Activated CD8-positive, alpha-beta T cell treated with anti-CD3 and anti-CD28 coated beads, Interleukin-2, amount 10 ng/mL, durations not matched to agents 7 days and 5 days (primary cell): ENCODE data around the gene FTL. TPM values are rescaled to one million over a fixed set of nuclear protein-coding genes. Genes with fewer than 3 reads are reported as not detected.

Experiments used
- ATAC-seq: fragments of 150-1000 bp; cut with Tn5 transposase; one replicate; pipeline ENCODE4 v1.10.0; 2021; ENCODE audit warnings: moderate library complexity
- CTCF ChIA-PET: fragments of 350-600 bp; sonication (Branson Sonifier 250); formaldehyde crosslinking; loops from one replicate; lab custom pipeline; 2021; ENCODE audit warnings: antibody characterized with exemption; lab: Charles Lee
- POLR2A ChIA-PET: fragments of 350-600 bp; sonication (Branson Sonifier 250); formaldehyde crosslinking; loops from one replicate; lab custom pipeline; 2021; ENCODE audit warnings: antibody characterized with exemption; lab: Charles Lee
- DNase-seq: peaks from one replicate; pipeline ENCODE4 v3.0.0-alpha.2; 2020
- H3K27ac Mint-ChIP-seq: one replicate; pipeline ENCODE4 v1.8.0; 2021; ENCODE audit warnings: mild to moderate bottlenecking, mixed read lengths
- H3K27me3 Mint-ChIP-seq: one replicate; pipeline ENCODE4 v1.8.0; 2021; ENCODE audit warnings: low read depth, mixed read lengths
- H3K36me3 Mint-ChIP-seq: one replicate; pipeline ENCODE4 v1.8.0; 2021; ENCODE audit warnings: low read depth, mixed read lengths
- H3K4me1 Mint-ChIP-seq: one replicate; pipeline ENCODE4 v1.8.0; 2021; ENCODE audit warnings: low read depth, mixed read lengths
- H3K4me3 Mint-ChIP-seq: one replicate; pipeline ENCODE4 v1.8.0; 2021; ENCODE audit warnings: mild to moderate bottlenecking, mixed read lengths
- H3K9me3 Mint-ChIP-seq: one replicate; pipeline ENCODE4 v1.8.0; 2022; ENCODE audit warnings: mixed read lengths; ENCODE audit not compliant: insufficient read depth
- total RNA-seq, 2 experiments: library from RNA; stranded (reverse); gene quantifications; one replicate each; pipeline ENCODE4 v1.2.3, GENCODE V29; 2021

Gene FTL
- total RNA-seq, 2 experiments from 2014 or later, result 971 to 1,027 TPM

DNA sequence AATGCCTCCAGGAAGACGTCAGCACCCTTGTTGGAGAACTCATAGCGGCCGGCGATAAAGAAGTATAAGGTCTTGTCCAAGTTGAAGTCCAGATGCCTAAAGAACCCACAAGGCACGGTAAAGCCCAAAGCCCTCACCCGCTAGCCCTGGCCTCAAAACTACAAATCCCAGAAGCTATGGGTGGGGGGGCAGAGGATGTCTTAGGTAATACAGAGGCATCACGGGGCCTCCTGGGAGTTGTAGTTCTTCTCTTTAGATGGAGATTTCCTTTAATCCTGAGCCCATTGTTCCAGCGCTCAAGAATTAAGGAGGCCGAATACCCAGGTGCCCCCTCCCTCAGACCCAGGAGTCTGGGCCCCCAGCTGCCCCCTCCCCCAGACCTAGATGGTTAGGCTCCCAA, 17.2 kb downstream of the FTL start:
- POLR2A ChIA-PET, result interaction anchor here (1.5 kb wide), 1 partner anchor 11 kb away, joined by 8 read pairs; the partner anchor contains the start of genes GYS1 and RUVBL2
- peaks cover 41% of the 10 kb centered on the region for H3K36me3 Mint-ChIP-seq
- no peak overlapping the region for H3K27ac Mint-ChIP-seq
- no peaks in the 10 kb centered on the region for H3K9me3 Mint-ChIP-seq
- ATAC-seq (no peak), DNase-seq (no peak)
- peaks cover 8% of the 10 kb centered on the region for H3K4me1 Mint-ChIP-seq
- H3K27me3 Mint-ChIP-seq, result no peaks in the 10 kb centered on the region
- H3K4me3 Mint-ChIP-seq, result no peak overlapping the region
- CTCF ChIA-PET, result interaction anchor here (1.6 to 3.5 kb wide), 2 partner anchors 11 to 15 kb away, joined by 5 to 51 read pairs; partner anchors contain the start of genes GYS1 and RUVBL2

DNA sequence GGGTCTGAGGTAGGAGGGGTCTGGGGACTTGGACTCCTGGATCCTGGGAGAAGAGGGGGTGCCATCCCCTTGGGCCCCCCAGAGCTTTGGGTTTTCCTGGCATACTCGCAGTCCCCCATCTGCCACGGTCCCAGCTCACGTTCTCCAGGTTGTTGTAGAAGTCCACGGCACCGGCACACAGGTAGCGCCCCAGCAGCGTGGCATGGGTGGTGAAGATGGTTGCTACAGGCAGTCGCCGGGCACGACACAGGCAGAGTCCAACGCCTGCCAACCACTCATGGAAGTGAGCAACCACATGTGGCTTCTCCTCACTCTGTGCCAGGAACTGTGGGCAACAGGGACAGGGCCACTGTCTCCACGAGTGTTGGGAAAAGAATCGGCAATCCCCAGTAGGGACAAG, 20.6 kb downstream of the FTL start:
- POLR2A ChIA-PET, result no interaction called here
- CTCF ChIA-PET, result no interaction called here
- no peak overlapping the region for H3K27ac Mint-ChIP-seq
- no peaks in the 10 kb centered on the region for H3K9me3 Mint-ChIP-seq
- H3K4me1 Mint-ChIP-seq, result peaks cover 10% of the 10 kb centered on the region
- peaks cover 42% of the 10 kb centered on the region for H3K36me3 Mint-ChIP-seq
- no peak overlapping the region for H3K4me3 Mint-ChIP-seq
- DNase-seq (no peak), ATAC-seq (no peak)
- H3K27me3 Mint-ChIP-seq, result no peaks in the 10 kb centered on the region

DNA sequence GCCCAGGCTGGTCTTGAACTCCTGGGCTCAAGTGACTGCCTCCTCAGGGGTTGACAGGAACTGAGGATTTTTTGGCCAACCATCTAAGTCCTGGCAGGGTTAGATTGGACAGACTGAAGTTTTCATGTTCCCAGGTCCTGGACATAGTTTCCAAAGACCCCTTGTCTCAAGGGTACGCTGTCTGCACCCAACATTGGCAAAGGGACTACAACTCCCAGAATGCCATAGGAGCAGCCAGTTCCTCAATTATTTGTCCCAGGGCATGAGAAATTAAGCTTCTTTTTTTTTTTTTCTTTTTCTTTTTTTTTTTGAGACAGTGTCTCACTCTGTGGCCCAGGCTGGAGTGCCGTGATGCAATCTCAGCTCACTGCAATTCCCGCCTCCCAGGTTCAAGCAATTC, 21.1 kb downstream of the FTL start:
- H3K4me3 Mint-ChIP-seq, result no peak overlapping the region
- ChIA-PET CTCF (interaction anchor here (0.9 to 1.9 kb wide), 3 partner anchors 13 to 111 kb away, joined by 3 to 13 read pairs (median 11); no protein-coding TSS in a partner anchor), POLR2A (interaction anchor here (0.5 kb wide), 1 partner anchor 22 kb away, joined by 4 read pairs; no protein-coding TSS in a partner anchor)
- peaks cover 46% of the 10 kb centered on the region for H3K36me3 Mint-ChIP-seq
- H3K27me3 Mint-ChIP-seq, result no peaks in the 10 kb centered on the region
- H3K9me3 Mint-ChIP-seq, result no peaks in the 10 kb centered on the region
- H3K4me1 Mint-ChIP-seq, result peaks cover 15% of the 10 kb centered on the region
- DNase-seq, result no peak
- ATAC-seq, result no peak
- no peak overlapping the region for H3K27ac Mint-ChIP-seq

DNA sequence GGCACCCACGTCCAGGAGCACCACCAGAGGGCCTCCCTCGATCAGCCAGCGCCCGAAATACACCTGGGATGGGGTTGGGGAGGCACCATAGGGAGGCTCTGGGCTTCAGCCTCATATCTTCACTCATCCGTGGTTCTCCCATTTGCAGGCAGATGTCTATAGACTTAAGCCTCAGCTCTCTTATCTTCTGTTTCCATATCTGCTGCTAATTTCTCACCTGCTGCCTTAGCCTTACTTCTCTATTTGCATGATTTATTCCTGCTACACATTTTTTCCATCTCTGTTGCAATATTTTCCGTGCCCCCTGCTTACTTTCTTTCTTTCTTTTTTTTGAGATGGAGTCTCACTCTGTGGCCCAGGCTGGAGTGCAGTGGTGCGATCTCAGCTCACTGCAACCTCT, 22.2 kb downstream of the FTL start:
- CTCF ChIA-PET, result interaction anchor here (1.8 to 1.9 kb wide), 2 partner anchors 12 to 17 kb away, joined by 11 to 13 read pairs; no protein-coding TSS in a partner anchor
- H3K36me3 Mint-ChIP-seq, result peaks cover 37% of the 10 kb centered on the region
- no peaks in the 10 kb centered on the region for H3K9me3 Mint-ChIP-seq
- ATAC-seq, result no peak
- H3K27ac Mint-ChIP-seq, result peak overlapping the region; percentile 6
- DNase-seq, result no peak
- POLR2A ChIA-PET, result interaction anchor here (0.7 kb wide), 1 partner anchor 115 kb away, joined by 3 read pairs; the partner anchor contains the start of gene PPP1R15A
- H3K27me3 Mint-ChIP-seq, result no peaks in the 10 kb centered on the region
- H3K4me3 Mint-ChIP-seq, result no peak overlapping the region
- H3K4me1 Mint-ChIP-seq, result peaks cover 25% of the 10 kb centered on the region

DNA sequence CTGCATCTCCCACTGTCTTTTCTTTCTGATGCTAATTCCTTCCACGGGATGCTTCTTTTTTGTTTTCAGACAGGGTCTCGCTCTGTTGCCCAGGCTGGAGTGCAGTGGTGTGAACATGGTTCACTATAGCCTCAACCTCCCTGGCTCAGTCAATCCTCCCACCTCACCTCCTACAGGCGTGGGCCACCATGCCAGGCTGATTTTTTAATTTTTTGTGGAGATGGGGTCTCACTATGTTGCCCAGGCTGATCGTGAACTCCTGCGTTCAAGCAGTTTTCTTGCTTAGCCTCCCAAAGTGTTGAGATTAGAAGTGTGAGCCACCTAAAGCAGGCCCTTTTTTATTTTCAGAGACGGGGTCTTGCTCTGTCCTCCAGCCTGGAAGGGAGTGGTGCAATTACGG, 23.2 kb downstream of the FTL start:
- DNase-seq (no peak), ATAC-seq (no peak)
- ChIA-PET CTCF (interaction anchor here (1.9 kb wide), 1 partner anchor 11 kb away, joined by 13 read pairs; no protein-coding TSS in a partner anchor), POLR2A (no interaction called here)
- H3K4me3 Mint-ChIP-seq, result no peak overlapping the region
- H3K4me1 Mint-ChIP-seq, result peaks cover 27% of the 10 kb centered on the region
- H3K27me3 Mint-ChIP-seq, result no peaks in the 10 kb centered on the region
- H3K9me3 Mint-ChIP-seq, result no peaks in the 10 kb centered on the region
- H3K27ac Mint-ChIP-seq, result peak overlapping the region; percentile 26
- peaks cover 32% of the 10 kb centered on the region for H3K36me3 Mint-ChIP-seq

DNA sequence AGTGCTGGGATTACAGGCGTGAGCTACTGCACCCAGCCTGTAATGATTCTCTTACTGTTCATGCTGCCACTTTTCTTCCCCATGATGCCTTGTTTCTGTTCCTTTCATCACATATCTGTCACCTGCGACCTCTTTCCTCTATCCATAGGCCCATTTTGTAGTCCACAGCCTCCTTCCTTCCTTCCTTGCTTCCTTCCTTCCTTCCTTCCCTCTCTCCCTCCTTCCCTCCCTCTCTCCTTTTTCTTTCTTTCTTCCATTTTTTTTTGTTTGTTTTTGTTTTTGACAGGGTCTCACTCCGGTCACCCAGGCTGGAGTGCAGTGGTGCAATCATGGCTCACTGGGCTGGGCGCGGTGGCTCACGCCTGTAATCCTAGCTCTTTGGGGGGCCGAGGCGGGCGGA, 23.8 kb downstream of the FTL start:
- Mint-ChIP-seq H3K4me1 (peaks cover 29% of the 10 kb centered on the region), H3K9me3 (no peaks in the 10 kb centered on the region), H3K27ac (no peak overlapping the region), H3K36me3 (peaks cover 31% of the 10 kb centered on the region), H3K27me3 (no peaks in the 10 kb centered on the region), H3K4me3 (no peak overlapping the region)
- ChIA-PET CTCF (interaction anchor here (1.3 to 2.9 kb wide), 2 partner anchors 11 to 18 kb away, joined by 3 to 10 read pairs; no protein-coding TSS in a partner anchor), POLR2A (no interaction called here)
- ATAC-seq, result no peak
- DNase-seq, result no peak

DNA sequence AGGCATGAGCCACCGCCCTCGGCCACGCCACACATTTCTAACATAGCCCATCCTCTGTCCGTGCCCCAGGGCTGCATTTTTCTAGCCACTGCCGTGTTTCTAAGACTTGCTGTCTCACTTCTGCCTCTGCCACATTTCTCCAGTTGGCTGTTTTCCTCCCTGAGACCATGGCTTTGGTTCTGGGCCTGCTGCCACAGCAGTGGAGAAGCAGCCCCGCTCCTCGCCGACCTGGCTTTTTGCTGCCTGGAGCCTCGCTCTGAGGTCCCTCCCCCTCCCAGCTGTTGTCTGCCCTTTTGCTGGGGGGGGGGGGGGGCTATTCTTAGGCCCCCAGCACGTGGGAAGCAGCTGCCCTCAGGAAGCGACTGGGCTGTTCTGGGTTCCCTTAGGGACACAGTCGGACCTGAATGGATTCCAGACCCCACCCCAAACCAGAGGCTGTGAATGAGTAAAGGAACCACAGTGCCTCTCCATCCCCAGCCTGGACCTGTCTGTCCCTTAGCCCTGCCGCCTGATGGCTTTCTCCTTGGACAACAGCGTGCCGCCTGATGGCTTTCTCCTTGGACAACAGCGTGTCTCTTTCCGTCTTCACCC, 24.7 kb downstream of the FTL start:
- Mint-ChIP-seq H3K9me3 (no peaks in the 10 kb centered on the region), H3K27me3 (no peaks in the 10 kb centered on the region), H3K36me3 (peaks cover 34% of the 10 kb centered on the region), H3K4me1 (peaks cover 37% of the 10 kb centered on the region), H3K4me3 (no peak overlapping the region), H3K27ac (peak overlapping the region; percentile 68)
- CTCF ChIA-PET, result interaction anchor here (1.3 to 2.9 kb wide), 2 partner anchors 10 to 19 kb away, joined by 3 to 10 read pairs; no protein-coding TSS in a partner anchor
- ATAC-seq (no peak), DNase-seq (no peak)
- POLR2A ChIA-PET, result interaction anchor here (1.4 kb wide), 1 partner anchor 10 kb away, joined by 4 read pairs; no protein-coding TSS in a partner anchor

DNA sequence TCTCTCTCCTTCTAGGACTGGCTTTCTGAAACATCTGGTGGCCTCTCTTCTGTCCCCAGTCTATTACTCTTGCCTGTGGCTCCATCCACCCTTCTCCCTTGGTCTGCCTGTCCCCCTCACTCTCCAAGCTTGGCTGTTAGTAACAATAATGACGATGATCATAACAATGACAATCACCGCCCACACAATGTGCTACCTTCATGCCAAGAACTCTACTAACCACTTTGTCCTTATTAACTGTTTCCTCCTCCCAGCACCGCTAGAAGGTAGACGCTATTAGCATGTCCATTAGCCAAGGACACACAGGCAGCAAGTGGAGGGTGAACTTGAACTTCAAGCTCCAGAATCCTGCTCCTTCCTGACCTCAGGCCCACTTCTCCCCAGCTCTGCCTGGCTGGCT, 25.3 kb downstream of the FTL start:
- ATAC-seq (no peak), DNase-seq (no peak)
- CTCF ChIA-PET, result interaction anchor here (2.9 kb wide), 1 partner anchor 10 kb away, joined by 10 read pairs; no protein-coding TSS in a partner anchor
- H3K9me3 Mint-ChIP-seq, result no peaks in the 10 kb centered on the region
- peaks cover 34% of the 10 kb centered on the region for H3K36me3 Mint-ChIP-seq
- peaks cover 43% of the 10 kb centered on the region for H3K4me1 Mint-ChIP-seq
- peak overlapping the region; percentile 68 for H3K27ac Mint-ChIP-seq
- H3K4me3 Mint-ChIP-seq, result no peak overlapping the region
- POLR2A ChIA-PET, result interaction anchor here (1.4 kb wide), 1 partner anchor 10 kb away, joined by 4 read pairs; no protein-coding TSS in a partner anchor
- no peaks in the 10 kb centered on the region for H3K27me3 Mint-ChIP-seq

DNA sequence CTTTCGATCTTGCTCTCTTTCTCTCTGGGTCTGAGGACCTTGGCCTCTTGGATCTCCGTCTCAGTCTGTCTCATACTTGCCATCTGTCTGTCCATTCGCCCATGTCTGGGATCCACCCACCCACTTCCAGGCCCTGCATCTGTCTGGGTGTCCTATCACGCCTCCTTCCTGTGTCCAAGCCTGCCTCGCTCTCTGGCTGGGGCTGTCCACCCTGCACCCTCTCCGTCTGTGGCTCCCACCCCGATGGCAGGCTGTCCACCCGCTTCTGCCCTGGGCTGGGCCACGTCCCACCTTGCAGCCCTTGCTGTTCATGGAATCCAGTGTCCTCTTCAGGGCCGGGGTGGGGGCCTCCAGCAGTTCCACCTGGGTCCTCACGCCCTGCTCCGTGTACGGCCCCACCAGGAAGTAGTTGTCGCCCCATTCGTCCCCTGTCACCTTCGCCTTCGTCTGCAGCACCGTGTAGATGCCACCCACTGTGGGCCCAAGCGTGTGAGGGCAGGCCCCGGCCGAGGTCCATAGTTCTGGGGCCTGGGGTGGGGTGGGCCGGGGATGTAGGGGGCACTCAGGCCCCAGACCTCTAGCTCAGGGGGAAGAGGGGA, 26.0 kb downstream of the FTL start:
- no peak for ATAC-seq
- DNase-seq, result no peak
- ChIA-PET POLR2A (interaction anchor here (1.4 to 3.4 kb wide), 2 partner anchors 11 kb away, joined by 4 to 16 read pairs; no protein-coding TSS in a partner anchor), CTCF (interaction anchor here (1.1 to 3.5 kb wide), 3 partner anchors 9 to 48 kb away, joined by 3 to 96 read pairs (median 10); no protein-coding TSS in a partner anchor)
- H3K36me3 Mint-ChIP-seq, result peaks cover 30% of the 10 kb centered on the region
- H3K4me3 Mint-ChIP-seq, result no peak overlapping the region
- H3K27ac Mint-ChIP-seq, result peak overlapping the region; percentile 20
- H3K27me3 Mint-ChIP-seq, result no peaks in the 10 kb centered on the region
- H3K4me1 Mint-ChIP-seq, result peaks cover 48% of the 10 kb centered on the region
- H3K9me3 Mint-ChIP-seq, result no peaks in the 10 kb centered on the region

DNA sequence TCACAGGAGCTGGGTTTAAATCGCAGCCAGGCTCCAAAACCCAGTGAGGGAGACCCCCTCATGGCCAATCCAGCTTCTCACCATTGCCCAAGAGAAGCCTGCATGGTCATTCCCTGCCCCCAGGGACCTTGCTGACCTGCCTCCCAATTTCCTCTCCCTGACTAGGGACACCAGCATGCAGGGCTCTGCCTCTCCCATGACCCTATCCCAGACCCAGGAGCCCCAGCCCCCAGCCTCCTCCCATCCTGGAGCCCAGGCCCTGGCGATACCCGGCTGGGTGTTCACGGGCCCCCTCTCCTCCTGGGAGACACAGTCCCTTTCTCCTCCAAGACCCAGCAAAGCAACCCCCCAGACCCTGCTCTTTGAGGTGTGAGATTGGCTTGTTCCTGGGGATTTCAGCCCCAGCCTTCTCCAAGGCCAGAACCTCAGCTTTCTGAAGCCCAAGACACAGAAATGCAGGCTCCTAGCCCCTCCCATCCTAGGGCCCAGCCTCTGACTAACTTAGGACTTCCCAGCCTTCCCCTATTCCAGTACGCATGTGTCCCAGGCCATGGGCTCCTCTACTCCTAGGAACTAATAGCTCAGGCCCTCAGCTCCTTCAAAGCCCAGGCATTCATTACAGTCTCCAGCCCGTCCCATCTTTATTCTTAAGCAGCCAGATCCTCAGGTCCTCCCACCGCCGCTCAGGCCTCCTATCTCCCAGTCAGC, 26.9 kb downstream of the FTL start:
- POLR2A ChIA-PET, result interaction anchor here (1.0 to 3.4 kb wide), 4 partner anchors 9 to 117 kb away, joined by 4 to 16 read pairs (median 12); no protein-coding TSS in a partner anchor
- Mint-ChIP-seq H3K27ac (peak overlapping the region; percentile 96), H3K27me3 (no peaks in the 10 kb centered on the region), H3K36me3 (peaks cover 32% of the 10 kb centered on the region), H3K9me3 (no peaks in the 10 kb centered on the region), H3K4me1 (peaks cover 48% of the 10 kb centered on the region), H3K4me3 (peak overlapping the region; percentile 92)
- CTCF ChIA-PET, result interaction anchor here (0.8 to 3.5 kb wide), 9 partner anchors 9 to 204 kb away, joined by 3 to 96 read pairs (median 17); partner anchors contain the start of genes FTL, LIN7B and PPP1R15A
- ATAC-seq, result no peak
- no peak for DNase-seq
